ENCODE results near the gene JAKMIP3. TPM values are rescaled to one million over a fixed set of nuclear protein-coding genes. Genes with fewer than 3 reads are reported as not detected.
"Not testable (repeated sequence)": the region's sequence is repeated elsewhere in the genome, so short reads cannot be mapped to it uniquely, and the experiment has no call there.

JAKMIP3 gene
- total RNA-seq, 1 donor = 0.21 TPM

GRCh38 chr10:132068431-132069121 is 2.8 kb downstream of the JAKMIP3 start:
- Histone ChIP-seq H3K4me3 (ENCODE audit: low read length) (no peak overlapping the region), H3K4me1 (ENCODE audit: insufficient read depth, low read length) (no peaks in the 10 kb centered on the region), H3K27me3 (ENCODE audit: insufficient read depth, low read length) (no peaks in the 10 kb centered on the region), H3K9me3 (ENCODE audit: low read depth, low read length) (no peaks in the 10 kb centered on the region)

- H3K4me1 ChIP-seq (ENCODE audit: insufficient read depth, low read length) = no peaks in the 10 kb centered on the region
- no peaks in the 10 kb centered on the region for H3K9me3 ChIP-seq (ENCODE audit: low read depth, low read length)
These were observed 3.5 kb downstream of the JAKMIP3 start for GRCh38 chr10:132069122-132069848.

DNA sequence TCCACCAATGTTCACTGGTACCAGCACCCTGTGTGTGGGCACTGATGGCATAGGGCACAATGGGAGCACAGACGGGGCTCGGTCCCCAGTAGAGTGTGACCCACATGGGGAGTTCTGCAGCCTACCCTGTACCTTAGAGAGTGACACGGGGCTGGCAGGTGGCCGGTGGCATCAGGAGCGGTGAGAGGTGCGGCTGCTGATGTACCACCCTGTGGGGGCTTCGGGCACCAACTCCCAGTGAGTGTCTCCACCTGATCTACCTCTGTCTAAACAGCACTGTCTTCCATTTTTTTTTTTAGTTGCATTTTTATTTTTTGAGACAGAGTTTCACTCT is 4.1 kb downstream of the JAKMIP3 start:
- Histone ChIP-seq H3K4me1 (ENCODE audit: insufficient read depth, low read length) (no peaks in the 10 kb centered on the region), H3K9me3 (ENCODE audit: low read depth, low read length) (no peaks in the 10 kb centered on the region), H3K27me3 (ENCODE audit: insufficient read depth, low read length) (no peaks in the 10 kb centered on the region), H3K4me3 (ENCODE audit: low read length) (no peak overlapping the region)

More at GRCh38 chr10:132069122-132069848, 3.5 kb downstream of the JAKMIP3 start:
- no peaks in the 10 kb centered on the region for H3K27me3 ChIP-seq (ENCODE audit: insufficient read depth, low read length)
- H3K4me3 ChIP-seq (ENCODE audit: low read length) = no peak overlapping the region

- H3K27me3 ChIP-seq (ENCODE audit: insufficient read depth, low read length) = no peaks in the 10 kb centered on the region
- H3K9me3 ChIP-seq (ENCODE audit: low read depth, low read length) = no peaks in the 10 kb centered on the region
- no peak overlapping the region for H3K4me3 ChIP-seq (ENCODE audit: low read length)
- H3K4me1 ChIP-seq (ENCODE audit: insufficient read depth, low read length) = no peaks in the 10 kb centered on the region
These were observed 5.0 kb downstream of the JAKMIP3 start for GRCh38 chr10:132070724-132071123.

DNA sequence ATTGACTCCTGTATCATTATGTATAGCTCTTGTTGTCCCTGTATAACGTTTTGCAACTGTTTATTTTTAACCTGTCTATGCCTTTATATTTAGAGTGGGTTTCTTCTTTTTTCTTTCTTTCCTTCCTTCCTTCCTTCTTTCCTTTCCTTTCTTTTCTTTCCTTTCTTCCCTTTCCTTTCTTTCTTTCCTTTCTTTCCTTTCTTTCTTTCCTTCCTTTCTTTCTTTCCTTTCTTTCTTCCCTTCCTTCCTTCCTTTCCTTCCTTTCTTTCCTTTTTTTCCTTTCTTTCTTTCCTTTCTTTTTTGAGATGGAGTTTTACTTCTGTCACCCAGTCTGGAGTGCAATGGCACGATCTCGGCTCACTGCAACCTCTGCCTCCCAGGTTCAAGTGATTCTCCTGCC is 5.9 kb downstream of the JAKMIP3 start:
- Histone ChIP-seq H3K4me1 (ENCODE audit: insufficient read depth, low read length) (no peaks in the 10 kb centered on the region), H3K4me3 (ENCODE audit: low read length) (no peak overlapping the region), H3K9me3 (ENCODE audit: low read depth, low read length) (no peaks in the 10 kb centered on the region), H3K27me3 (ENCODE audit: insufficient read depth, low read length) (no peaks in the 10 kb centered on the region)

GRCh38 chr10:132075909-132076577 is 10.3 kb downstream of the JAKMIP3 start:
- Histone ChIP-seq H3K4me3 (ENCODE audit: low read length) (no peak overlapping the region), H3K9me3 (ENCODE audit: low read depth, low read length) (no peaks in the 10 kb centered on the region), H3K27me3 (ENCODE audit: insufficient read depth, low read length) (no peaks in the 10 kb centered on the region), H3K4me1 (ENCODE audit: insufficient read depth, low read length) (no peaks in the 10 kb centered on the region)

DNA sequence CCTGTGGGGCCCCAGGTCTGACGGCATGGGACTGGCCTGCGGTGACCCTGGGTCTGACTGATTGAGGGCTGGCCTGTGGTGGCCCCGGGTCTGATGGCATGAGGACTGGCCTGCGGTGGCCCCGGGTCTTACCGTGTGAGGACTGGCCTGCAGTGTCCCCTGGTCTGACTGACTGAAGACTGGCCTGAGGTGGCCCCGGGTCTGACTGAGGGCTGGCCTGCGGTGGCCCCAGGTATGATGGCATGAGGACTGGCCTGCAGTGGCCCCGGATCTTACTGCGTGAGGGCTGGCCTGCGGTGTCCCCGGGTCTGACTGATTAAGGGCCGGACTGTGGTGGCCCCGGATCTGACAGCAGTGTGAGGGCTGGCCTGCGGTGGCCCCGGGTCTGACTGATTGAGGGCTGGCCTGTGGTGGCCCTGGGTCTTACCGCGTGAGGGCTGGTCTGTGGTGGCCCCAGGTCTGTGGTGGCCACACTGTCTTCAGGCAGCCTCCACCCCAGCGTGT is 10.9 kb downstream of the JAKMIP3 start:
- H3K9me3 ChIP-seq (ENCODE audit: low read depth, low read length) = no peaks in the 10 kb centered on the region
- no peak overlapping the region for H3K4me3 ChIP-seq (ENCODE audit: low read length)
- no peaks in the 10 kb centered on the region for H3K4me1 ChIP-seq (ENCODE audit: insufficient read depth, low read length)

GRCh38 chr10:132077091-132077490 is 11.3 kb downstream of the JAKMIP3 start:
- H3K9me3 ChIP-seq (ENCODE audit: low read depth, low read length) = no peaks in the 10 kb centered on the region
- no peaks in the 10 kb centered on the region for H3K27me3 ChIP-seq (ENCODE audit: insufficient read depth, low read length)
- no peak overlapping the region for H3K4me3 ChIP-seq (ENCODE audit: low read length)
- no peaks in the 10 kb centered on the region for H3K4me1 ChIP-seq (ENCODE audit: insufficient read depth, low read length)

More for the DNA sequence above, 10.9 kb downstream of the JAKMIP3 start:
- no peaks in the 10 kb centered on the region for H3K27me3 ChIP-seq (ENCODE audit: insufficient read depth, low read length)

DNA sequence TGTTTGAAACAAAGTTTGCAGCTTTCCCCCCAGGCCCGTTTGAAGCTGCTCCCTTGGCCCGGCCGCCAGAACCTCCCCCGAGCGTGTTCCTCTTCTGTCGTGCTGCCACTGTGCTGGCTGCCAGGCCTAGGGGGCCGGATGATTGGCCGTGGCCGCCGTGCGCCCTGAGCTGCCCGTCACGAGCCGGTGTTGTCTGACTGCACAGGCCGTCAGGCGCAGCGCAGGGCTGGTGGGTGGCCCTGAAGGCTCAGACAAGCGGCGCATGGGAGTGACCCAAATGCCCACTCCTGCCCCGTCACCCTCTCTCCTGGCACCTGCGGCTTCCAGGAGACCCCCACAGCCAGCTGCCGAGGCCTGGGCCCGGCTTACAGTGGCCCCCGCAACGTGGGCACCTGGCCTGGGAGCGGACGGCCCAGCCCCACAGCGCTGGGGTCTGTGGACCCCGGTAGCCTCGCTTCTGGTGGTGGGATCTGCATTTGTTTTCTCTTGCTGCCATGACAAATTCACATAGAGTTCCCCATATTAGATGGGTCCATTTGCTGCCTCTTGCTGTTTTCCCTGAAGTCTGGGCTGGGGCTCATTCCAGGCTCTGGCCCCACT is 13.1 kb downstream of the JAKMIP3 start:
- Histone ChIP-seq H3K4me3 (ENCODE audit: low read length) (no peak overlapping the region), H3K4me1 (ENCODE audit: insufficient read depth, low read length) (no peaks in the 10 kb centered on the region), H3K27me3 (ENCODE audit: insufficient read depth, low read length) (no peaks in the 10 kb centered on the region), H3K9me3 (ENCODE audit: low read depth, low read length) (no peaks in the 10 kb centered on the region)

GRCh38 chr10:132084384-132084783 is 18.6 kb downstream of the JAKMIP3 start:
- not testable (repeated sequence) for H3K9me3 ChIP-seq (ENCODE audit: low read depth, low read length); H3K27me3 ChIP-seq (ENCODE audit: insufficient read depth, low read length); H3K4me3 ChIP-seq (ENCODE audit: low read length); H3K4me1 ChIP-seq (ENCODE audit: insufficient read depth, low read length)

DNA sequence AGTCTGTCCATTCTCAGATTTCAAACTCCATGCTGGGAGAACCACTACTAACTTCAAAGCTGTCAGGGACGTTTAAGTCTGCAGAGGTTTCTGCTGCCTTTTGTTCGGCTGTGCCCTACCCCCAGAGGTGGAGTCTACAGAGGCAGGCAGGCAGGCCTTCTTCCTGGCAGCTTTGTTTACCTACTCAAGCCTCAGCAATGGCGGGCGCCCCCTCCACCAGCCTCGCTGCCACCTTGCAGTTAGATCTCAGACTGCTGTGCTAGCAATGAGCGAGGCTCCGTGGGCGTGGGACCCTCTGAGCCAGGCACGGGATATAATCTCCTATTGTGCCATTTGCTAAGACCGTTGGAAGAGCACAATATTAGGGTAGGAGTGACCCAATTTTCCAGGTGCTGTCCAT is 27.5 kb downstream of the JAKMIP3 start:
- H3K4me3 ChIP-seq (ENCODE audit: low read length) = not testable (repeated sequence)

DNA sequence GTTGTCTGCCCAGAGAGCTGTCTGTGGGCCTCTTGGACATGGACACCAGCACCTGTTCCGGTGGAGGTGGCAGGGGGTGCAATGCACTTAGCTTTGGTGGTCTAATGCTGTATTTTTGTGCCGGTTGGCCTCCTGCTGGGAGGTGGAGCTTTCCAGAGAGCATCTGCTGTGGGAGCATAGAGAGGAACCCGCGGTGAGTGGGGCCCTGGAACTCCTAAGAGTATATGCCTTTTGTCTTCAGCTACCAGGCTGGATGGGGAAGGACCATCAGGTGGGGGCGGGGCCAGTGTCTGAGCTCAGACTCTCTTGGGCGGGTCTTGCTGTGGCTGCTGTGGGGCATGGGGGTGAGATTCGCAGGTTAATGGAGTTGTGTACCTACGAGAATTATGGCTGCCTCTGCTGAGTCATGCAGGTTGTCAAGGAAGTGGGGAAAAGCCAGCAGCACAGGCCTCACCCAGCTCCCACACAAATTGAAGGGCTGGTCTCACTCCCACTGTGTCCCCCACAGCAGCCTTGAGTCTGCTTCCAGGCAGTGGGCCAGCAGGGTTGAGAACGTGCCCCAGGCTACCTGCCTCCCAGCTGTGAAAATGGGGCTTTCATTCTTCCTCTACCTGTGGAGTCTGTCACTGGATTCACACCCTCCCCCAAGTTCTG is 29.0 kb downstream of the JAKMIP3 start:
- no peaks in the 10 kb centered on the region for H3K9me3 ChIP-seq (ENCODE audit: low read depth, low read length)
- H3K4me1 ChIP-seq (ENCODE audit: insufficient read depth, low read length) = no peaks in the 10 kb centered on the region
- no peak overlapping the region for H3K4me3 ChIP-seq (ENCODE audit: low read length)
- no peaks in the 10 kb centered on the region for H3K27me3 ChIP-seq (ENCODE audit: insufficient read depth, low read length)

More for the DNA sequence above, 27.5 kb downstream of the JAKMIP3 start:
- H3K4me1 ChIP-seq (ENCODE audit: insufficient read depth, low read length); H3K27me3 ChIP-seq (ENCODE audit: insufficient read depth, low read length); H3K9me3 ChIP-seq (ENCODE audit: low read depth, low read length): not testable (repeated sequence)

DNA sequence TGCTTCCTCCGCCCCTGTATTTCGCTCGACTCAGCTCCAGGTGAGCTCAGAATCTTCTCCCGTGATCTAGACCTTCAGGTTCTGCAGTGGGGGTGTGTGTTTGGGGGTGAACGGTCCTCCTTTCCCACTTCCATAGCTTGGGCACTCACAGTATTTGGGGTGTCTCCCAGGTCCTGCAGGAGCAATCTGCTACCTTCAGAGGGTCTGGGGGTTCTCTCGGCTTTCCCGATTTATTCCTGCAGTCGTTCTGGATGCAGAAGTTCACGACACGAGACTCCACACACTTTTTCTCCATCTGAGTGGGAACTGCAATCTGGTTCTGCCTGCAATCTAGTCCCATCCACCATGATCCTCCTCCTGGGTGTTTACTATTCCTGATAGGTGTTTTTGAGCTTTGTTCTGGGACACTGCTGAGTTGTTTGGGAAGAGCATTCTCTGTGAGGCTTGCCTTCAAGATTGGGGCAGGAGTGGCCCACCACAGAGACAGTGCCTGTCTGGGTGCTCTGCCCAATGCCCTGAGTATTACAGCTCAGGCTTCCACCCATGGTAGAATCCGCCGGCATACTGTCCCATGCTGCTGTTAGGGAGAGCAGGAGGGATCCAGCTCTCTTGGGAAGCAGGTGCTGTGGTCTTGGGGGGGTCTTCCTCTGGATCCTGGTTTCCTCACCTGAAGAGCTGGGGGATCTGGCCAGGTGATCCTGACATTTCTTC is 29.8 kb downstream of the JAKMIP3 start:
- Histone ChIP-seq H3K27me3 (ENCODE audit: insufficient read depth, low read length) (no peaks in the 10 kb centered on the region), H3K9me3 (ENCODE audit: low read depth, low read length) (no peaks in the 10 kb centered on the region), H3K4me1 (ENCODE audit: insufficient read depth, low read length) (no peaks in the 10 kb centered on the region), H3K4me3 (ENCODE audit: low read length) (no peak overlapping the region)

GRCh38 chr10:132096223-132096622 is 30.5 kb downstream of the JAKMIP3 start:
- Histone ChIP-seq H3K4me1 (ENCODE audit: insufficient read depth, low read length) (no peaks in the 10 kb centered on the region), H3K27me3 (ENCODE audit: insufficient read depth, low read length) (no peaks in the 10 kb centered on the region), H3K4me3 (ENCODE audit: low read length) (no peak overlapping the region), H3K9me3 (ENCODE audit: low read depth, low read length) (no peaks in the 10 kb centered on the region)
